Activated naive CD8-positive, alpha-beta T cell treated with anti-CD3 and anti-CD28 coated beads, Interleukin-2, amount 50 U/mL, for 24 hours (primary cell): ENCODE data around the gene FAM216B.

Experiments
- ATAC-seq: fragments of 150-1000 bp; cut with Tn5 transposase; one replicate; pipeline ENCODE4 v1.10.0; 2021
- DNase-seq: peaks from one replicate; pipeline ENCODE4 v3.0.0; 2021
- H3K27ac Mint-ChIP-seq: one replicate; pipeline ENCODE4 v1.8.0; 2021; ENCODE audit warnings: mild to moderate bottlenecking, mixed read lengths
- H3K27me3 Mint-ChIP-seq: one replicate; pipeline ENCODE4 v1.8.0; 2021; ENCODE audit warnings: mixed read lengths
- H3K36me3 Mint-ChIP-seq: one replicate; pipeline ENCODE4 v1.8.0; 2021; ENCODE audit warnings: low read depth, mixed read lengths
- H3K4me1 Mint-ChIP-seq: one replicate; pipeline ENCODE4 v1.8.0; 2021; ENCODE audit warnings: mixed read lengths
- H3K4me3 Mint-ChIP-seq: one replicate; pipeline ENCODE4 v1.8.0; 2021; ENCODE audit warnings: mild to moderate bottlenecking, moderate library complexity, mixed read lengths
- H3K9me3 Mint-ChIP-seq: one replicate; pipeline ENCODE4 v1.8.0; 2021; ENCODE audit warnings: mixed read lengths

FAM216B gene

DNA sequence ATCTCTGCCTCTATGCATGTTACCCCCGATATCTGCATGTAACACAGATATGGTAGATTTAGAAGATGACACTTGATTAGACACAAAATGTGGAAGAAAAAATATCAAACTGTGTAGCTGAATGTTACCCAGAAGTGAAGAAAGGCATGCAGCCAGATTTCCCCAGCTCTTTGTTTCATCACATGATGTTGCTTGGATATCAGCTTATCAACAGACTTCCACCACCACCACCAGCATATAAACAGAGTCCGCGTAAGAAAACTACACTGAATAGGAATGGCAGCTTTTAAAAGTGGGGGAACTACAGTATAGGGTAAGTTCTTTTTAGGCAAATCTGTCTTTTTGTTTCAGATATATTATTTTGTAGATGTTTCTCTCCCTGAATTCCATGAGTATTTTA, at the start of gene FAM216B:
Gene FAM216B, plus strand, starts transcription at position 233 of the 400 bp plus-strand sequence. CDS start 2,484 bp downstream, outside the sequence.
- no peak for DNase-seq
- Mint-ChIP-seq H3K4me3 (no peak within 1 kb of the TSS), H3K27me3 (peaks cover 15% of the 10 kb centered on the region), H3K36me3 (no peaks in the 10 kb centered on the region), H3K9me3 (no peaks in the 10 kb centered on the region), H3K4me1 (no peaks in the 10 kb centered on the region), H3K27ac (no peak within 1 kb of the TSS)
- ATAC-seq = no peak

DNA sequence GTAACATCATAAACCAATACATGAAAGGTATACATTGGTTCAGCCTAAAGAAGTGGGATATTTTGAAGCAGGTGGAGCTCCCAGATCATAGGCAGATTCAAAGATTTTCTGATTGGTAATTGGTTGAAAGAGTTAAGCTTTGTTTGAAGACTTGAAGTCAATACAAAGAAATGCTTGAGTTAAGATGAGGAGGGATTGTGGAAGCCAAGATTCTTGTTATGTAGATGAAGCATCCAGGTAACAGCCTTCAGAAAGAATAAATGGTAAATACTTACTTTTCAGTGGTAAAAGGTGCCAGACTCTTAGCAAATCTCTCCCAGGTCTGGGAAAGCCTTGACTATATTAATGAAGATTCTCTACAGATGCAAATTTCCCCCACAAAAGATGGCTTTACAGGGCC, 49.3 kb upstream of the FAM216B start:
- Mint-ChIP-seq H3K27me3 (peaks cover 2% of the 10 kb centered on the region), H3K4me3 (no peak overlapping the region), H3K36me3 (no peaks in the 10 kb centered on the region), H3K4me1 (no peaks in the 10 kb centered on the region), H3K27ac (no peak overlapping the region), H3K9me3 (no peaks in the 10 kb centered on the region)
- ATAC-seq (no peak), DNase-seq (no peak)

DNA sequence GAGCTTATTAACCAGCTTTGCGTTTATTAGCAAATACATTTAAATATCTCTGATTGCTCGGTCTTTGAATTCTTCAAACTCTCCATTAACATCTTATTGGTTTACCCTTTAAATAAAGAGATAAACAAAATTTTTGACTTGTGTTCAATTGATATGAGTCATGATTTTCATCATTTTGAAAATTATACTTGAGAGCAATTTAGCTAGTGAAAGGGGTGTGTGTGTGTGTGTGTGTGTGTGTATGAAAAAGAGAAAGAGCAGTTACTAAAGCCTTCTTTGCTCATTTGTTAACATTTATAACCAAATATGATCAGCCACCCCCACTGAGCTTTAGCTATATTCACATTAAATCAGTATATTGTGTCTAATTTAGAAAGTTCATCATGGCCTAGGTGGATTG, 48.3 kb upstream of the FAM216B start:
- Mint-ChIP-seq H3K27ac (no peak overlapping the region), H3K27me3 (peaks cover 2% of the 10 kb centered on the region), H3K36me3 (no peaks in the 10 kb centered on the region), H3K4me1 (no peaks in the 10 kb centered on the region), H3K9me3 (no peaks in the 10 kb centered on the region), H3K4me3 (no peak overlapping the region)
- DNase-seq (no peak), ATAC-seq (no peak)

DNA sequence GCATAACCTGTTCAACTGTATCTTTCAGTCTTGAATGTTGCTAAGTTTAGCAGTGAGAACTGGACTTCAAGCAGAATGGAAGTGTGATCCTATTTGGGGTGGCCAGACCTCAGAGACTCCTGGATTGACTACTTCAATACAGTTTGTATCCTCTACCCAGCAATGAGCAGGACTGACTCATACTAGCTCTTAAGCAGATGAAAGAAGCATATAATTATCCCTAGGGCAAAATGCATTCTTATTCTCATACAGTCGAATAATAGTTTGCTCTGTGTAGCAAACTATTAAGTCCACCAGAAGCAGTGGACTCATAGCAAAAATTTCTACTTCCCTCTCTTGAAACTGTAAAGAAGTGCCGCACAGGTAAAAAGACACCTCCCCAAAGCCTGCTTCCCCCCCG, 46.4 kb upstream of the FAM216B start:
- DNase-seq (no peak), ATAC-seq (no peak)
- Mint-ChIP-seq H3K9me3 (no peaks in the 10 kb centered on the region), H3K36me3 (no peaks in the 10 kb centered on the region), H3K27me3 (peaks cover 6% of the 10 kb centered on the region), H3K4me1 (no peaks in the 10 kb centered on the region), H3K27ac (no peak overlapping the region), H3K4me3 (no peak overlapping the region)

DNA sequence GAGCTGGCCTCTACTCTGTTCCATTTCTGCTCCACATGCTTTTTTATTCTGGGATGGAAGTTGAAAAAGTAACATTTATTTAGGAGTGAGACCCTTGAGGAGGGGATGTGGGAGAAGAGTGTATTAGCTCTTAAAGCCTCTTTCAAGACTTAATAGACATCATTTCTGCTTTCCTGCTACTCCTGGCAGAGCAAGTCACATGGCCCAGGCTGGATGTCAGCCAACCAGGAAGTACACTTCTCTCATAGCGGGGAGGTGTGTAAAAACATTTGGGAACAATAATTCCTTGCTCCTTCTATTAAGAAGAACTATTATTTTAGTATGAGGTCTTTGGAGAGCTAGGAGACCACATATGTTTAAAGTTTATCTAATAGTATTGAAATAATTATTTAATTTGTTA, 40.6 kb upstream of the FAM216B start:
- H3K36me3 Mint-ChIP-seq = no peaks in the 10 kb centered on the region
- no peak overlapping the region for H3K4me3 Mint-ChIP-seq
- no peak for ATAC-seq
- H3K4me1 Mint-ChIP-seq = no peaks in the 10 kb centered on the region
- no peak for DNase-seq
- peaks cover 10% of the 10 kb centered on the region for H3K27me3 Mint-ChIP-seq
- no peak overlapping the region for H3K27ac Mint-ChIP-seq
- no peaks in the 10 kb centered on the region for H3K9me3 Mint-ChIP-seq

DNA sequence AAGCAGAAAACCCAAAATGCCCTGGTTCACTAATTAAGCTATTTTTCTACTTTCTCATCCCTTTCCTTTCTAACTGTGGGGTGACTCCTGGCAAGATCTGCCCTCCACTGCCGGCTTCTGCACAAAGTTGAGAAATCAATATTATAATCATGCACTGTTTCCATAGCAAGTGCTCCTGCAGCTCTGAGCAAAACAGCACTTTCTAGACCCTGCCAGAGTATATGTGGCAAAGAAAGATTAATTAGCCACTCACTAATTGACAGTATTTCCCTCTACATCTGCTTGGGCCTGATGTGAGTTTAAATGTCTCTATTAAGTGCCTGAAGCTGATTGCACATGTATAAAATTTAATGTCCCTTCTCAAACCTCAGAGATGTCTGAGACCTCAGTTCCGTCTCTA, 39.5 kb upstream of the FAM216B start:
- Mint-ChIP-seq H3K9me3 (no peaks in the 10 kb centered on the region), H3K27me3 (peaks cover 10% of the 10 kb centered on the region), H3K4me3 (no peak overlapping the region), H3K36me3 (no peaks in the 10 kb centered on the region), H3K27ac (no peak overlapping the region), H3K4me1 (no peaks in the 10 kb centered on the region)
- ATAC-seq (no peak), DNase-seq (no peak)

DNA sequence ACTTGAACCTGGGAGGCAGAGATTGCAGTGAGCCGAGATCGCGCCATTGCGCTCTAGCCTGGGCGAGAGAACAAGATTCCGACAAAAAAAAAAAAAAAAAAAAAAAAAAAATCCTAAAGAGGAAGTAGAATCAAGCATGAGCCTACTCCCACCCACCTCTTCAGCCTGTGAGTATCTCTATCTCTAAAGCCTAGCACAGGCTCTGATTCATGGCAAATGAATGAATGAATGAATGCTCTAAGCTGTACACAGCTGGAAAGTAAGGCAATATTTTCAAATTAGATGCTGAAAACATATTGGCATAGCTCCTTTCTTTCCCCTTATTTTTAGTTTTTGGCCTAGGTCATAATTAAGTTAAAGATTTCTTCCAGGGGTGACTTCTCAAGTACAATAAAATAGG, 35.7 kb upstream of the FAM216B start:
- DNase-seq (no peak), ATAC-seq (no peak)
- peaks cover 2% of the 10 kb centered on the region for H3K4me1 Mint-ChIP-seq
- peaks cover 5% of the 10 kb centered on the region for H3K27me3 Mint-ChIP-seq
- H3K36me3 Mint-ChIP-seq = no peaks in the 10 kb centered on the region
- H3K4me3 Mint-ChIP-seq = no peak overlapping the region
- H3K9me3 Mint-ChIP-seq = no peaks in the 10 kb centered on the region
- no peak overlapping the region for H3K27ac Mint-ChIP-seq

DNA sequence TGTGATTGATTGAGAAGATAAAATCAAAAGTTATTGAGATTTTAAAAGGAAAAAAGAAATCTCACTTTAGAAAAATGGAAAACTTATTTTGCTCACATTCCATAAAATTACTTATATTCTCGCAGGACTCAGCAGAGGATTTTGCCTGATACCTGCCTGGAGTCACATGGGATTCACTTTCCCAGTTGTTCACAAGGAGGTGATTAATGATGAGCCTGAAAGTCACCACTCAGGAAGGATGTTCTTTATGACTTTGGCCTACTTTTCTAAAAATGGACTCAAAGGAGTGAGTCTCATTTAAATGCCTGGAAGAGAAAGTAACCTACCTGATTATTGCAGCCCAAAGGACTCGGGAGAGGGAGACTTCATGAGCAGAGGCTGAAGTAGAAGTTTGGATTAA, 34.5 kb upstream of the FAM216B start:
- Mint-ChIP-seq H3K27ac (no peak overlapping the region), H3K27me3 (peaks cover 6% of the 10 kb centered on the region), H3K4me1 (peaks cover 4% of the 10 kb centered on the region), H3K4me3 (no peak overlapping the region), H3K36me3 (no peaks in the 10 kb centered on the region), H3K9me3 (no peaks in the 10 kb centered on the region)
- ATAC-seq = no peak
- DNase-seq = no peak

DNA sequence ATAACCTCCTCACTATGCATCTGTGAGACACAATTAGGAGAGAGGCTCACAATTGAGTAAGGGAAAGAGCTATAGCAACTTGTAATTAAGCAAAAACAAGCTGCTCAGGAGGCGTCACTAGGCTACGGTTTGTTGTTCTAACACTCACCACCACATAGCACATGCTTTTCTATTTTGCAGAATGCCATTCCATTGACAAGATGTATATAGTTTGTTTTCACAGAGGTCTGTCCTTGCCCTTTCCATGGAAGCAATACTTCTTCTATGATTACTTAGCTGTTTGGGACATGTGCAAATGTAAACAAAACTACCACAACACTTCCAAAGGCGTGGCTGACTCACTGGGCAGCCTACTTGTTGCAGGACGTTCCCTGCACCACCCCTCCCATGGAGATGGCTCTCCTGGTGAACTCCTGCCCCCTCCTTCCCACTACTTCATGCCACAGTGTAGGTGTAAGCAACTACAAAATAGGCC, 33.9 kb upstream of the FAM216B start:
- Mint-ChIP-seq H3K27me3 (peaks cover 6% of the 10 kb centered on the region), H3K4me1 (peaks cover 4% of the 10 kb centered on the region), H3K27ac (no peak overlapping the region), H3K4me3 (no peak overlapping the region), H3K36me3 (no peaks in the 10 kb centered on the region), H3K9me3 (no peaks in the 10 kb centered on the region)
- DNase-seq (no peak), ATAC-seq (no peak)

DNA sequence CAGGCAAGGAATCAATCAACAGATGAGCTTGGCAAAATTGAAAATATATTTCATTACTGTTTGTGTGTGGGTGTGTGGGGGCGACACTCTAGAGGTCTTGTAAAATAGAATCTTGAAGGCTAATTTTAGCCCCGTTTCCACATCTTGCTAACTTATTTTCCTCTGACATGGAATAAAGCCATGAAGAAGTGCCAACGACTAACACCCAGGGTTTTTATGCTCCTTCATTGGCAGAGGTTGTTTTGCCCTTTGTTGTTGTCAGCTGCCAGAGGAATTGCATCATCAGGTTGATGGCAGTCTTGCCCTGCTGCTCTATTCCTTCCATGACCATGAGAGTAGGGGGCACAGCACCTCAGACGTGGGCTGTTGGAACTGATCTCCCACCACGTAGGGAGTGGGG, 30.6 kb upstream of the FAM216B start:
- Mint-ChIP-seq H3K9me3 (no peaks in the 10 kb centered on the region), H3K36me3 (no peaks in the 10 kb centered on the region), H3K27ac (no peak overlapping the region), H3K27me3 (peaks cover 8% of the 10 kb centered on the region), H3K4me1 (peaks cover 4% of the 10 kb centered on the region), H3K4me3 (no peak overlapping the region)
- ATAC-seq = no peak
- no peak for DNase-seq

DNA sequence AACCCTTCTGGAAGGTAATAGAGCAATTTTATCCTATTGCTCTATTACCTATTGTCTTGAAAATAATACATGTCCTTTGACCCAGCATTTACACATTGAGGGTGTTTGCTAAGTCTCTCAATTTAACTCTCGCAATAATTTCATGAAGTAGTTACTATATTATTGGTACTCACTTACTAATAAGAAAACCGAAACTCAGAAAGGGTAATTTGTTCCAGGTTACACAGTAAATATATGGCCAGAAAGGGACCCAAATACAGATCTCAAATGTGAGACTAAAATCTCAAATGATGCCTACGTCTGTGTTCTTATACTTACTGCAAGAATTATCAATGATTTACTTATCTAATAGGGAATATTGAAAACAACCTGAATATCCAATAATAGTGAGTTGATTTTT, 29.7 kb upstream of the FAM216B start:
- DNase-seq = no peak
- Mint-ChIP-seq H3K27me3 (peaks cover 8% of the 10 kb centered on the region), H3K36me3 (no peaks in the 10 kb centered on the region), H3K9me3 (no peaks in the 10 kb centered on the region), H3K4me3 (no peak overlapping the region), H3K27ac (no peak overlapping the region), H3K4me1 (peaks cover 4% of the 10 kb centered on the region)
- ATAC-seq = no peak

DNA sequence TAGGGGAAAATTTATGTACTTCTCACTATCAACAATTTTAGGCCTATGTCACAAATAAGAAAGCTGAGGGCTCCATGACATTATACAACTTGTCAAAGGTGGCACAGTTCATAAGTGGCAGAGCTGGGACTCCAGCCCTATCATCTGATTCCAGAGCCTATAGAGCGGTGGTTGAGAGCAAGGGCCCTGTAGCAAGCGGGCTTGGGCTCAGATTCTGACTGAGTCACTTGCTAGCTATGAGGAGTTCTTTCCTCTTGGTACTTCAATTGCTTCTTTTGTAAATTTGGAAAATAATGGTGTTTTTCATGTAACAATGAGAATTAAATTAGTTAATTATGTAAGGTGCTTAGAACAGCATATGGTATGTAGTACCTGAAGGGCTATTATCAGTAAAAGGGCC, 28.7 kb upstream of the FAM216B start:
- DNase-seq = no peak
- H3K4me3 Mint-ChIP-seq = no peak overlapping the region
- ATAC-seq = no peak
- H3K36me3 Mint-ChIP-seq = no peaks in the 10 kb centered on the region
- H3K27ac Mint-ChIP-seq = no peak overlapping the region
- no peaks in the 10 kb centered on the region for H3K9me3 Mint-ChIP-seq
- H3K4me1 Mint-ChIP-seq = peaks cover 4% of the 10 kb centered on the region
- peaks cover 8% of the 10 kb centered on the region for H3K27me3 Mint-ChIP-seq

DNA sequence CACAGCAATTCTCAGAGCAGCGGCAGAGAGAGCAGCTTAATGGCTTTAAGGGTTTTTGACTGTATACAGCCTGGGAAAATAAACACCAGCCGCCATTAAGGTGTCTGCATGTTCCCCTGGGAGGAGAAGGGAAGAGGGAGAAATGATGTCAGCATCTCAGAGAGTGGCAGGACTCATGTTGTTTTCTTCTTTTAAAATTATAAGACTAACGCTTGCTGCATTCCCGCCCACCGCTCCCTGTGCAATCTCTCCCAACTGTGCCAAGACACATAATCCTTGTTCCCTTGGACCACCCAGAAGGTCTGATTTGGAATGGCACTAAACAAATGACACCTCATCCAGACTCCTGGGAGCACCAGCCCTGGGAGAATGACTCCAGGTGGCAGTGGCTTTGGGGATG, 27.7 kb upstream of the FAM216B start:
- no peak for ATAC-seq
- no peaks in the 10 kb centered on the region for H3K36me3 Mint-ChIP-seq
- H3K27me3 Mint-ChIP-seq = peaks cover 8% of the 10 kb centered on the region
- no peak overlapping the region for H3K4me3 Mint-ChIP-seq
- DNase-seq = no peak
- H3K4me1 Mint-ChIP-seq = peaks cover 4% of the 10 kb centered on the region
- H3K27ac Mint-ChIP-seq = no peak overlapping the region
- no peaks in the 10 kb centered on the region for H3K9me3 Mint-ChIP-seq

DNA sequence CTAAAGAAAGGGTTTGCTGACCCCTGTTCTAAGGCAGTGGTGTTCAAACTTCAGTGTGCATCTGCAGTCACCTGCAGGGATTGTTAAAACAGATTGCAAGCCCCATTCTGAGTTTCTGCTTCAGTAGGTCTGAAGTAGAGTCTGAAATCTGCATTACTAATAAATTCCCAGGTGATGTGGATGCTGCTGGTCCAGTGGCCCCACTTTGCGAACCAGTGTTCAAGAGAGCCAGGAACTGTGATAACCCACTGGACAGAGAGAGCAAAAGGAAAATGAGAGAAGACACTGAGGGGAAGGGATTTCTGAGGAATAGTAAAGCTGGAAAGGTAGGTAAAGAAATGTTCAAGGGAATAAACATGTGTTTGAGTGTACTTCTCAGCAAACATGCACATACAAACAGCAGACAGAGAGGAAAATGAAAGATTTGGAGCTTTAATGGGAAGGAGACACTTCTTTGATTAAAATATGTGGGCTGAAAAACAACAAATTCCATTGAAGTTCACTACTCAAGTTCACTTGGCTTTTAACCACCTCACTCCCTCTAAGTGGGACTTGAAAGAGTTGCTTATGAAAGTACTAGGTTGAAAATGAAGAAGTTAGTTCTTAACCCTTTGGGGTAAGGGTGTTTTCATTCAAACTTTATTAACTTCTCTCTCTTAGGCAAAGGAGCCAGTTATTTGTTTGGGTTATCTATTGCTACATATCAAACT, 26.4 kb upstream of the FAM216B start:
- no peaks in the 10 kb centered on the region for H3K36me3 Mint-ChIP-seq
- ATAC-seq = no peak
- no peak overlapping the region for H3K4me3 Mint-ChIP-seq
- H3K9me3 Mint-ChIP-seq = no peaks in the 10 kb centered on the region
- no peak overlapping the region for H3K27ac Mint-ChIP-seq
- no peak for DNase-seq
- H3K27me3 Mint-ChIP-seq = peaks cover 13% of the 10 kb centered on the region
- peaks cover 4% of the 10 kb centered on the region for H3K4me1 Mint-ChIP-seq

DNA sequence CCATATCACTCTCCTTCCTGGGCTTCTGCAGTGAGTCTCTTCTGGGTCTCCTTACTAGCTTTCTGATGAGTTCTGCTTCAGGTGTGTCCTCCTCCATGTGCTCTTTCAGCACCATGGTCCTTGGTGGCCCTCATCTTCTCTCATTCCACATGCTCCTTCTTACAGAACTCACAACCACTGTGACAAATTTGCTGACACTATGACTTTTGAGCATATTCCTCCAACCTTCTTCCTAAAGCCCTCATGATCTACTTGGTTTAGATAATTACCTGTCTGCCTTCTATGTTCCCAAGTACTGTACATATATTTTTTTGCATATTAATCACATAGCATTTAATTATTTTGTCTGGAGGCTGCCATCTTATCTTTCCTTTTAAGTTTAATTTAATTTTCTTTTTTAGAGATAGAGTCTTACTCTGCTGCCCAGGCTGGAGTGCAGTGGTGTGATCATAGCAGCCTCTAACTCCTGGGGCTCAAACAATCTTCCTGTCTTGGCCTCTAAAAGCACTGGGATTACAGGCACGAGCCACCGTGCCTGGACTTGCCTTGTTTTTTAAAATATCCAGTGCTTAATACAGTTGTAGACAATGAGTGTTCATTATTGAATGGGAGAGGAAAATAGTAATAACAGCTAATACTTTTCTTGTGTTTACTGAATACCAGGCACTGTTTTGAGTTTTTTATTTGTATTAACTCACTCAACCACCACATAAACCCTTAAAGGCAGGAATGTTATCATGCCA, 23.5 kb upstream of the FAM216B start:
- ATAC-seq (no peak), DNase-seq (no peak)
- Mint-ChIP-seq H3K9me3 (no peaks in the 10 kb centered on the region), H3K27ac (no peak overlapping the region), H3K27me3 (peaks cover 11% of the 10 kb centered on the region), H3K4me3 (no peak overlapping the region), H3K4me1 (peaks cover 1% of the 10 kb centered on the region), H3K36me3 (no peaks in the 10 kb centered on the region)
